IPS DF 6.9 (cell line): ENCODE results near the gene ZNF557.
A peak's percentile ranks its signal among the peaks of the same experiment; 100 is the strongest.

Source experiments
- DNase-seq: peaks from one replicate; pipeline ENCODE4 v3.0.0-alpha.2; 2013; ENCODE audit warnings: low read depth, low spot score
- H3K27ac ChIP-seq: one replicate; pipeline ENCODE4 v1.5.1; 2013; ENCODE audit warnings: low read length, control low read depth
- H3K27me3 ChIP-seq: 2 replicates; pipeline ENCODE4 v1.6.1; 2013; ENCODE audit warnings: mild to moderate bottlenecking, low read length; ENCODE audit not compliant: control insufficient read depth, insufficient read depth
- H3K36me3 ChIP-seq: 2 replicates; pipeline ENCODE4 v1.6.1; 2013; ENCODE audit warnings: low read length; ENCODE audit not compliant: control insufficient read depth, insufficient read depth
- H3K4me1 ChIP-seq: 2 replicates; pipeline ENCODE4 v1.6.1; 2013; ENCODE audit warnings: low read length; ENCODE audit not compliant: control insufficient read depth, insufficient read depth
- H3K4me3 ChIP-seq: 2 replicates; pipeline ENCODE4 v1.5.1; 2013; ENCODE audit warnings: mild to moderate bottlenecking, low read length
- H3K9me3 ChIP-seq: 2 replicates; pipeline ENCODE4 v1.6.1; 2013; ENCODE audit warnings: low read length, inconsistent platforms; ENCODE audit not compliant: control insufficient read depth, insufficient read depth
- WGBS: extraction: QIAGEN DNeasy Blood & Tissue Kit; methylation state at CpG from one replicate; pipeline ENCODE4 v1.1.7; 2013; ENCODE audit warnings: mixed read lengths, missing lambda C conversion rate; ENCODE audit not compliant: insufficient read length, insufficient coverage; 5-methylcytosine and 5-hydroxymethylcytosine counted together

ZNF557 gene

GRCh38 chr19:7104747-7105447, 35.4 kb downstream of the ZNF557 start:
- H3K9me3 ChIP-seq: no peaks in the 10 kb centered on the region
- no peaks in the 10 kb centered on the region; the same call in 1 of the 2 replicates for H3K36me3 ChIP-seq
- no peak overlapping the region for H3K27ac ChIP-seq
- H3K4me1 ChIP-seq: peaks cover 3% of the 10 kb centered on the region; the same call in 1 of the 2 replicates
- no peak for DNase-seq
- no peak overlapping the region for H3K4me3 ChIP-seq
- no peaks in the 10 kb centered on the region for H3K27me3 ChIP-seq

- Histone ChIP-seq H3K9me3 (no peaks in the 10 kb centered on the region), H3K36me3 (no peaks in the 10 kb centered on the region; the same call in 1 of the 2 replicates), H3K4me1 (peaks cover 3% of the 10 kb centered on the region; the same call in 1 of the 2 replicates), H3K4me3 (no peak overlapping the region), H3K27ac (no peak overlapping the region), H3K27me3 (no peaks in the 10 kb centered on the region)
- 100% methylated on average over 6 of the region's 10 CpGs for WGBS
- DNase-seq: no peak
Measured at GRCh38 chr19:7106711-7107657, 37.5 kb downstream of the ZNF557 start.

GRCh38 chr19:7109678-7110289, 40.3 kb downstream of the ZNF557 start:
- H3K27me3 ChIP-seq: no peaks in the 10 kb centered on the region
- H3K27ac ChIP-seq: no peak overlapping the region
- no peaks in the 10 kb centered on the region; the same call in 1 of the 2 replicates for H3K36me3 ChIP-seq
- WGBS: no CpG with 5 or more reads among the region's 8 CpGs
- H3K4me3 ChIP-seq: no peak overlapping the region
- H3K9me3 ChIP-seq: no peaks in the 10 kb centered on the region
- H3K4me1 ChIP-seq: peaks cover 3% of the 10 kb centered on the region; the same call in 1 of the 2 replicates
- DNase-seq: peak; percentile 35

GRCh38 chr19:7112675-7113074, 43.2 kb downstream of the ZNF557 start:
- Histone ChIP-seq H3K27me3 (no peaks in the 10 kb centered on the region), H3K27ac (no peak overlapping the region), H3K4me3 (no peak overlapping the region), H3K9me3 (no peaks in the 10 kb centered on the region), H3K36me3 (peaks cover 4% of the 10 kb centered on the region), H3K4me1 (peaks cover 3% of the 10 kb centered on the region; the same call in 1 of the 2 replicates)
- no CpG with 5 or more reads among the region's 4 CpGs for WGBS
- no peak for DNase-seq

- WGBS: no CpG with 5 or more reads among the region's 1 CpG
- H3K27me3 ChIP-seq: no peaks in the 10 kb centered on the region
- H3K27ac ChIP-seq: no peak overlapping the region
- H3K36me3 ChIP-seq: peaks cover 4% of the 10 kb centered on the region
- H3K4me3 ChIP-seq: no peak overlapping the region
- H3K4me1 ChIP-seq: peaks cover 3% of the 10 kb centered on the region; the same call in 1 of the 2 replicates
- DNase-seq: no peak
- H3K9me3 ChIP-seq: no peaks in the 10 kb centered on the region
Measured at GRCh38 chr19:7113233-7113632, 43.7 kb downstream of the ZNF557 start.

- no CpG with 5 or more reads among the region's 6 CpGs for WGBS
- H3K9me3 ChIP-seq: no peaks in the 10 kb centered on the region
- no peak overlapping the region for H3K4me3 ChIP-seq
- H3K36me3 ChIP-seq: peaks cover 9% of the 10 kb centered on the region
- DNase-seq: no peak
- H3K27ac ChIP-seq: no peak overlapping the region
- H3K27me3 ChIP-seq: no peaks in the 10 kb centered on the region
- no peaks in the 10 kb centered on the region for H3K4me1 ChIP-seq
Measured at GRCh38 chr19:7115721-7116120, 46.2 kb downstream of the ZNF557 start.

- peaks cover 9% of the 10 kb centered on the region for H3K36me3 ChIP-seq
- H3K4me3 ChIP-seq: no peak overlapping the region
- H3K4me1 ChIP-seq: no peaks in the 10 kb centered on the region
- no peak overlapping the region for H3K27ac ChIP-seq
- no peak for DNase-seq
- H3K9me3 ChIP-seq: no peaks in the 10 kb centered on the region
- no CpG with 5 or more reads among the region's 11 CpGs for WGBS
- no peaks in the 10 kb centered on the region for H3K27me3 ChIP-seq
Measured at GRCh38 chr19:7117248-7117647, 47.7 kb downstream of the ZNF557 start.

- peaks cover 9% of the 10 kb centered on the region for H3K36me3 ChIP-seq
- WGBS: no CpG with 5 or more reads among the region's 14 CpGs
- H3K27ac ChIP-seq: no peak overlapping the region
- H3K9me3 ChIP-seq: no peaks in the 10 kb centered on the region
- H3K4me1 ChIP-seq: no peaks in the 10 kb centered on the region
- H3K4me3 ChIP-seq: no peak overlapping the region
- no peak for DNase-seq
- no peaks in the 10 kb centered on the region for H3K27me3 ChIP-seq
Measured at GRCh38 chr19:7119582-7119981, 50.1 kb downstream of the ZNF557 start.

GRCh38 chr19:7120499-7120898, 51.0 kb downstream of the ZNF557 start:
- Histone ChIP-seq H3K4me3 (no peak overlapping the region), H3K36me3 (peaks cover 15% of the 10 kb centered on the region), H3K4me1 (no peaks in the 10 kb centered on the region), H3K9me3 (no peaks in the 10 kb centered on the region), H3K27me3 (no peaks in the 10 kb centered on the region), H3K27ac (no peak overlapping the region)
- DNase-seq: no peak
- no CpG with 5 or more reads among the region's 10 CpGs for WGBS

- no CpG with 5 or more reads among the region's 16 CpGs for WGBS
- Histone ChIP-seq H3K4me3 (no peak overlapping the region), H3K27ac (no peak overlapping the region), H3K27me3 (no peaks in the 10 kb centered on the region), H3K4me1 (no peaks in the 10 kb centered on the region), H3K36me3 (peaks cover 22% of the 10 kb centered on the region), H3K9me3 (0 out of 2 replicates have a peak, but pooled peaks cover 2% of the 10 kb centered on the region)
- DNase-seq: no peak
Measured at GRCh38 chr19:7122701-7123100, 53.2 kb downstream of the ZNF557 start.
